Neural cell (in vitro differentiated cells): ENCODE data around the gene DDX41. TPM values are rescaled to one million over a fixed set of nuclear protein-coding genes. Genes with fewer than 3 reads are reported as not detected.

Source experiments
- H2AFZ ChIP-seq: fragments of 200-600, 300-800 bp; sonication (generic), shearing (Covaris generic); 2 replicates; pipeline ENCODE4 v1.6.0; 2014; ENCODE audit warnings: low read depth, mild to moderate bottlenecking, antibody characterized with exemption, low read length, moderate library complexity
- H3F3A ChIP-seq: fragments of 200-600 bp; shearing (Covaris generic); 2 replicates; pipeline ENCODE4 v1.6.1; 2016; ENCODE audit warnings: mild to moderate bottlenecking, moderate library complexity, mixed read lengths, antibody characterized with exemption, low read length; ENCODE audit not compliant: insufficient read depth, poor library complexity, severe bottlenecking
- H3K27ac ChIP-seq: fragments of 200-600, 300-800 bp; sonication (generic), shearing (Covaris generic); 2 replicates; pipeline ENCODE4 v1.5.1; 2014; ENCODE audit warnings: mild to moderate bottlenecking, low read length, moderate library complexity
- H3K27me3 ChIP-seq: fragments of 300-800, 200-600 bp; sonication (generic), shearing (Covaris generic); 2 replicates; pipeline ENCODE4 v1.6.0; 2014; ENCODE audit warnings: mild to moderate bottlenecking, low read depth, low read length, moderate library complexity; ENCODE audit not compliant: insufficient read depth
- H3K36me3 ChIP-seq: fragments of 300-800, 200-600 bp; sonication (generic), shearing (Covaris generic); 2 replicates; pipeline ENCODE4 v1.5.1; 2014; ENCODE audit warnings: mild to moderate bottlenecking, antibody characterized with exemption, low read length, moderate library complexity; ENCODE audit not compliant: insufficient read depth
- H3K4me2 ChIP-seq: fragments of 300-800, 200-600 bp; sonication (generic), shearing (Covaris generic); 2 replicates; pipeline ENCODE4 v1.6.0; 2014; ENCODE audit warnings: mild to moderate bottlenecking, low read length
- H3K4me3 ChIP-seq: fragments of 300-800, 200-600 bp; sonication (generic), shearing (Covaris generic); 2 replicates; pipeline ENCODE4 v1.5.1; 2014; ENCODE audit warnings: mild to moderate bottlenecking, low read length, moderate library complexity
- H3K79me2 ChIP-seq: fragments of 200-600 bp; shearing (Covaris generic); replicated peaks from 2 replicates; pipeline ENCODE4 v1.6.0; 2014; ENCODE audit warnings: mild to moderate bottlenecking, low read length, moderate library complexity; ENCODE audit not compliant: insufficient read depth
- H3K9ac ChIP-seq: fragments of 300-800, 200-600 bp; sonication (generic), shearing (Covaris generic); 2 replicates; pipeline ENCODE4 v1.6.1; 2016; ENCODE audit warnings: mild to moderate bottlenecking, low read length, mixed read lengths
- H3K9me2 ChIP-seq: fragments of 200-600 bp; shearing (Covaris generic); 2 replicates; pipeline ENCODE4 v1.6.1; 2016; ENCODE audit warnings: mild to moderate bottlenecking, low read length, mixed read lengths; ENCODE audit not compliant: insufficient read depth
- H3K9me3 ChIP-seq: fragments of 200-600, 300-800 bp; sonication (generic), shearing (Covaris generic); 2 replicates; pipeline ENCODE4 v1.6.1; 2016; ENCODE audit warnings: mild to moderate bottlenecking, mixed run types, low read length, moderate library complexity, mixed read lengths
- H4K20me1 ChIP-seq: fragments of 200-600 bp; shearing (Covaris generic); 2 replicates; pipeline ENCODE4 v1.6.1; 2016; ENCODE audit warnings: mild to moderate bottlenecking, mixed run types; ENCODE audit not compliant: insufficient read depth
- CTCF ChIP-seq: fragments of 450-650 bp; IDR thresholded peaks from 2 replicates; pipeline ENCODE4 v1.5.1; 2014; ENCODE audit warnings: antibody characterized with exemption, mild to moderate bottlenecking, moderate library complexity; ENCODE audit not compliant: poor library complexity, severe bottlenecking
- EP300 ChIP-seq: fragments of 450-650 bp; conservative IDR thresholded peaks from 2 replicates; pipeline ENCODE4 v1.6.1; 2014; ENCODE audit warnings: antibody characterized with exemption, mild to moderate bottlenecking, moderate library complexity; ENCODE audit not compliant: poor library complexity, severe bottlenecking
- EZH2 ChIP-seq: fragments of 200-600, 300-800 bp; shearing (Covaris generic), sonication (generic); IDR thresholded peaks from 2 replicates; pipeline ENCODE4 v1.6.1; 2014; ENCODE audit warnings: antibody characterized with exemption, low read length, borderline replicate concordance, mild to moderate bottlenecking; ENCODE audit not compliant: insufficient read depth, poor library complexity, severe bottlenecking
- MXI1 ChIP-seq: fragments of 450-650 bp; conservative IDR thresholded peaks from 2 replicates; pipeline ENCODE4 v1.6.1; 2014; ENCODE audit warnings: antibody characterized with exemption, mild to moderate bottlenecking; ENCODE audit not compliant: poor library complexity, severe bottlenecking
- POLR2AphosphoS5 ChIP-seq: IDR thresholded peaks from 2 replicates; pipeline ENCODE4 v1.6.1; 2012
- RAD21 ChIP-seq: fragments of 450-650 bp; conservative IDR thresholded peaks from 2 replicates; pipeline ENCODE4 v1.6.1; 2014; ENCODE audit warnings: antibody characterized with exemption, mild to moderate bottlenecking, moderate library complexity
- SMC3 ChIP-seq: fragments of 450-650 bp; conservative IDR thresholded peaks from 2 replicates; pipeline ENCODE4 v1.6.1; 2014; ENCODE audit warnings: antibody characterized with exemption, mild to moderate bottlenecking, moderate library complexity; ENCODE audit not compliant: poor library complexity
- TAF1 ChIP-seq: IDR thresholded peaks from 2 replicates; pipeline ENCODE4 v1.6.1; 2012; ENCODE audit warnings: low read depth
- polyA plus RNA-seq: library from polyadenylated mRNA; depleted of rRNA; stranded (reverse); fragments of >200 nt; gene quantifications from 2 replicates; pipeline ENCODE4 v1.2.3, GENCODE V29; 2014
- TF ChIP-seq, protein P1 (sequence below): IDR thresholded peaks from 2 replicates; pipeline ENCODE4 v1.6.1; 2012; ENCODE audit warnings: borderline replicate concordance

Gene DDX41
- polyA plus RNA-seq, 1 donor from 2014 or later, result 113 TPM

GRCh38 chr5:177495243-177496060, 21.3 kb downstream of the DDX41 start:
- H3K4me2 ChIP-seq, result peak overlapping the region; percentile 96
- peak overlapping the region; percentile 88 for H3K9ac ChIP-seq
- H3K9me3 ChIP-seq, result no peaks in the 10 kb centered on the region
- H3K27me3 ChIP-seq, result peaks cover 6% of the 10 kb centered on the region
- H3K4me3 ChIP-seq, result peak overlapping the region; percentile 90
- no peaks in the 10 kb centered on the region for H3K9me2 ChIP-seq
- peak overlapping the region; percentile 73 for H3K27ac ChIP-seq
- TF ChIP-seq CTCF (no peak), MXI1 (no peak), EZH2 (no peak), SMC3 (no peak), TAF1 (no peak), POLR2AphosphoS5 (no peak), EP300 (no peak), RAD21 (no peak)
- TF ChIP-seq, protein P1, sequence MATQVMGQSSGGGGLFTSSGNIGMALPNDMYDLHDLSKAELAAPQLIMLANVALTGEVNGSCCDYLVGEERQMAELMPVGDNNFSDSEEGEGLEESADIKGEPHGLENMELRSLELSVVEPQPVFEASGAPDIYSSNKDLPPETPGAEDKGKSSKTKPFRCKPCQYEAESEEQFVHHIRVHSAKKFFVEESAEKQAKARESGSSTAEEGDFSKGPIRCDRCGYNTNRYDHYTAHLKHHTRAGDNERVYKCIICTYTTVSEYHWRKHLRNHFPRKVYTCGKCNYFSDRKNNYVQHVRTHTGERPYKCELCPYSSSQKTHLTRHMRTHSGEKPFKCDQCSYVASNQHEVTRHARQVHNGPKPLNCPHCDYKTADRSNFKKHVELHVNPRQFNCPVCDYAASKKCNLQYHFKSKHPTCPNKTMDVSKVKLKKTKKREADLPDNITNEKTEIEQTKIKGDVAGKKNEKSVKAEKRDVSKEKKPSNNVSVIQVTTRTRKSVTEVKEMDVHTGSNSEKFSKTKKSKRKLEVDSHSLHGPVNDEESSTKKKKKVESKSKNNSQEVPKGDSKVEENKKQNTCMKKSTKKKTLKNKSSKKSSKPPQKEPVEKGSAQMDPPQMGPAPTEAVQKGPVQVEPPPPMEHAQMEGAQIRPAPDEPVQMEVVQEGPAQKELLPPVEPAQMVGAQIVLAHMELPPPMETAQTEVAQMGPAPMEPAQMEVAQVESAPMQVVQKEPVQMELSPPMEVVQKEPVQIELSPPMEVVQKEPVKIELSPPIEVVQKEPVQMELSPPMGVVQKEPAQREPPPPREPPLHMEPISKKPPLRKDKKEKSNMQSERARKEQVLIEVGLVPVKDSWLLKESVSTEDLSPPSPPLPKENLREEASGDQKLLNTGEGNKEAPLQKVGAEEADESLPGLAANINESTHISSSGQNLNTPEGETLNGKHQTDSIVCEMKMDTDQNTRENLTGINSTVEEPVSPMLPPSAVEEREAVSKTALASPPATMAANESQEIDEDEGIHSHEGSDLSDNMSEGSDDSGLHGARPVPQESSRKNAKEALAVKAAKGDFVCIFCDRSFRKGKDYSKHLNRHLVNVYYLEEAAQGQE, result no peak
- no peaks in the 10 kb centered on the region for H3F3A ChIP-seq
- H2AFZ ChIP-seq, result no peak overlapping the region
- no peaks in the 10 kb centered on the region for H3K36me3 ChIP-seq
- H3K79me2 ChIP-seq, result peaks cover 17% of the 10 kb centered on the region
- H4K20me1 ChIP-seq, result no peaks in the 10 kb centered on the region

GRCh38 chr5:177494346-177495195, 22.2 kb downstream of the DDX41 start:
- Histone ChIP-seq H4K20me1 (no peaks in the 10 kb centered on the region), H3F3A (no peaks in the 10 kb centered on the region), H3K9me2 (no peaks in the 10 kb centered on the region), H3K9me3 (no peaks in the 10 kb centered on the region), H3K36me3 (no peaks in the 10 kb centered on the region), H3K9ac (peak overlapping the region; percentile 88), H3K27me3 (peaks cover 6% of the 10 kb centered on the region), H2AFZ (no peak overlapping the region), H3K79me2 (peaks cover 17% of the 10 kb centered on the region), H3K4me3 (no peak overlapping the region), H3K4me2 (no peak overlapping the region), H3K27ac (no peak overlapping the region)
- TF ChIP-seq MXI1, result no peak
- TF ChIP-seq, protein P1, result no peak
- TF ChIP-seq SMC3, result no peak
- no peak for TF ChIP-seq POLR2AphosphoS5
- TF ChIP-seq EP300, result no peak
- no peak for TF ChIP-seq TAF1
- no peak for TF ChIP-seq CTCF
- TF ChIP-seq RAD21, result no peak
- TF ChIP-seq EZH2, result no peak
